GM12873 (cell line): Measurements from ENCODE around the gene ASPSCR1.

ENCODE experiments used
- TF ChIP-seq, protein P1 (sequence below): IDR thresholded peaks from 2 replicates; pipeline ENCODE4 v1.5.1; 2012; ENCODE audit warnings: low read depth, mild to moderate bottlenecking, moderate library complexity, low read length, control low read depth; ENCODE audit not compliant: insufficient read depth; ENCODE audit errors: missing control alignments

ASPSCR1 gene

GRCh38 chr17:82029990-82030469 lies 52.6 kb downstream of the ASPSCR1 start:
- TF ChIP-seq, protein P1, sequence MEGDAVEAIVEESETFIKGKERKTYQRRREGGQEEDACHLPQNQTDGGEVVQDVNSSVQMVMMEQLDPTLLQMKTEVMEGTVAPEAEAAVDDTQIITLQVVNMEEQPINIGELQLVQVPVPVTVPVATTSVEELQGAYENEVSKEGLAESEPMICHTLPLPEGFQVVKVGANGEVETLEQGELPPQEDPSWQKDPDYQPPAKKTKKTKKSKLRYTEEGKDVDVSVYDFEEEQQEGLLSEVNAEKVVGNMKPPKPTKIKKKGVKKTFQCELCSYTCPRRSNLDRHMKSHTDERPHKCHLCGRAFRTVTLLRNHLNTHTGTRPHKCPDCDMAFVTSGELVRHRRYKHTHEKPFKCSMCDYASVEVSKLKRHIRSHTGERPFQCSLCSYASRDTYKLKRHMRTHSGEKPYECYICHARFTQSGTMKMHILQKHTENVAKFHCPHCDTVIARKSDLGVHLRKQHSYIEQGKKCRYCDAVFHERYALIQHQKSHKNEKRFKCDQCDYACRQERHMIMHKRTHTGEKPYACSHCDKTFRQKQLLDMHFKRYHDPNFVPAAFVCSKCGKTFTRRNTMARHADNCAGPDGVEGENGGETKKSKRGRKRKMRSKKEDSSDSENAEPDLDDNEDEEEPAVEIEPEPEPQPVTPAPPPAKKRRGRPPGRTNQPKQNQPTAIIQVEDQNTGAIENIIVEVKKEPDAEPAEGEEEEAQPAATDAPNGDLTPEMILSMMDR: no peak

DNA sequence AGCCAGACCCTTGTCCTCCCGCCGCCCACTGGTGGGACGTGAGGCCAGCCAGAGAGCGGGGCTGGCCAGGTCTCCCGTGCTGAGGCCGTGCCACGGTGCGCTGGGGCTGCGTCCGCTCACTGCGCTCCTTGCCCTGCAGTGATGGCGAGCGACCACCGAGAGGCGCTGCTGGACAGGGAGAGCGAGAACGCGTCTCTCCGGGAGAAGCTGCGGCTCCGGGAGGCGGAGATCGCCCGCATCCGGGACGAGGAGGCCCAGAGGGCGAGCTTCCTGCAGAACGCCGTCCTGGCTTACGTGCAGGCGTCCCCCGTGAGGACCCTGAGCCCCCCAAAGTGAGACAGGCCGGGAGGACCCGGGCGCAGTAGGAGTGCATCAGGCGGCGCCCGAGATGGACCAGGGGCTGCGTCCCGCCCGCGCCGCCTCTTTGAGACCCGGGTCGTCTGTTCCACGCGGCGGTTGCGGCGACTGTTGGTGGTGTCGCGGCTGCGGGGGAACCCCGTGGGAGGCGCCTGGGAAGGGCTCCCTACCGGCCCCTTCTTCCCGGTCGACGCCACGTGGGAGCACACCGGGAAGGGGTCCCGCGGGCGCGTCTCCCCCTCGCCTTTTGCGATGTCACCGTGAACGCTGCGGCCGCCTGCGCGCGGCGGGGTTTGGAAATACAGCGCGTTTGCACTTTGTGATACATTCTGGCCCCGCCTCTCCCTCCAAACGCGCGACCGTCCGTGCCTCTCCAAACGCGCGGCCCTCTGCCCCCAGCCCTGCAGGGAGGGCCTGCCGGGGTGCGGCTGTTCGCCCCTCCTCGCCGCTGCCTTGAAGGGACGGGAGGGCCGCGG lies 53.3 kb downstream of the ASPSCR1 start:
- TF ChIP-seq, protein P1: peak; percentile 85

GRCh38 chr17:82031303-82031884 lies 54.0 kb downstream of the ASPSCR1 start, which contains the start of gene RAC3:
RAC3 (plus strand) TSS chr17:82031678; CDS start chr17:82031762, 84 bp downstream.
- TF ChIP-seq, protein P1: no peak

GRCh38 chr17:82031885-82032627 lies 54.6 kb downstream of the ASPSCR1 start:
- TF ChIP-seq, protein P1: no peak

GRCh38 chr17:82033359-82034085 lies 56.1 kb downstream of the ASPSCR1 start:
- TF ChIP-seq, protein P1: no peak

- TF ChIP-seq, protein P1: no peak
Measured at GRCh38 chr17:82034371-82035011, 57.1 kb downstream of the ASPSCR1 start.
